Renal cortex interstitium (tissue), 11 donors: ENCODE results near the gene SSR1. TPM values are rescaled to one million over a fixed set of nuclear protein-coding genes. Genes with fewer than 3 reads are reported as not detected.
"Not testable (repeated sequence)": the region's sequence is repeated elsewhere in the genome, so short reads cannot be mapped to it uniquely, and the experiment has no call there.

Experiments used
- DNase-seq, 11 donors: peaks; one replicate each; pipeline ENCODE4 v3.0.0-alpha.2; 2013; ENCODE audit warnings: low read depth in 9 of 11, low spot score in 4 of 11; ENCODE audit errors: extremely low read depth in 1 of 11
- polyA plus RNA-seq, 3 donors: library from polyadenylated mRNA; unstranded; fragments of 120-200 nt; gene quantifications; one replicate each; pipeline ENCODE4 v1.2.1, GENCODE V29; 2013; ENCODE audit not compliant: insufficient read length in 3 of 3

SSR1 gene
- polyA plus RNA-seq, 3 donors: 124 to 133 (median 128) TPM

DNA sequence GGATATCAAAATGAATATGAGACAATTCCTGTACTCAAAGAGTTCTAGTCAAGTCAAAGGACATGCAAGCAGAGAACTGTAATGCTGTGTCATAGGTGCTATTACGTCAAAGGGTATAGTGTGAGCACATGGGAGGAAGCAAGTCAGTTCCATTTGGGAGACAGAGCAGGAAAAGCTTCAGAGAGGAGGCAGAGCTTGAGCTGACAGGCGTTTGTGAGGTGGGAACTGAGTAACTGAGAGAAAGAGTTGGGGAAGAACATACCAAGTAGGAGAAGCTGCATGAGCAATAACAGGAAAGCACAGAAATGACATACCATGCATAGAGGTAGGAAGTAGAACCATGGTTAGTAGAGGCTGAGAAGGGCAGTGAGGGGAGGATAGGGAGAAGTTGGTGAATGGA is 15.2 kb upstream of the SSR1 start:
- no peak for DNase-seq

- no peak for DNase-seq
Measured at GRCh38 chr6:7325750-7326149, 12.8 kb upstream of the SSR1 start.

DNA sequence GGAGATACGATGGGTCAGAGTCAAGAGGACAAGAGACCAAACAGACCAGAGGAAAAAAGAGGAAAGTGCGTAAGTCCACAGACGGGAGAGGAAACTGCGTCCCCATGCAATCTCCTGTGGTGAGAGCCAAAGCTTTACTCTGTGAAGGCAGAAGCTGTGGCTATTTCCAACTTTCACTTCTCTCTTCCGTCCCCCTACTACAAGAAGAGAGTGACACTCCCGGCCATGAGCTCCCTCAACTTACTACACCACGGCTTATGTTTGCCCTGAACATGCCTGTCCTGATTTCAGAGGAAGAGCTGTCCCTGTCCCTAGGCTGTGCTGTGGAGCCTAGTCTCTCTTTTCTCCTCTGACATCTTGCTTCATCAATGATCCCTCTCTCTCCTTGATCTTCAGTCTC is 11.5 kb upstream of the SSR1 start:
- DNase-seq: no peak

DNA sequence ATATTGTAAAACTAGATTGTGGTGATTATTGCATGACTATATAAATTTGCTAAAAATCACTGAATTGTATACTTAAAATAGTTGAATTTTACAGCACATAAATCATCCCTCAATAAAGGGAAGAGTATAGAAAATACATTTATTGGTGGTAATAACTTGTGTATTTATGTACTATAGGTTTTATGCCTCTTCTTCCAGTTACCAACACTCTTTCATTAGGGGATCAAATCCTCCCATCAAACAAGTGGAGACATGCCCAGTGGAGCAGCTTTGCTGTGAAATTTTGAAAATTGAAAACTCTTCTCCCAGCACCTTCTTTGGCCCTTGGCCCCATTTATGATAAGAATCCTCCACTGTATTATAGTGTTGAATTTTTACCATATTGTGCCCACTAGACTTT is 10.1 kb upstream of the SSR1 start:
- DNase-seq: no peak

DNA sequence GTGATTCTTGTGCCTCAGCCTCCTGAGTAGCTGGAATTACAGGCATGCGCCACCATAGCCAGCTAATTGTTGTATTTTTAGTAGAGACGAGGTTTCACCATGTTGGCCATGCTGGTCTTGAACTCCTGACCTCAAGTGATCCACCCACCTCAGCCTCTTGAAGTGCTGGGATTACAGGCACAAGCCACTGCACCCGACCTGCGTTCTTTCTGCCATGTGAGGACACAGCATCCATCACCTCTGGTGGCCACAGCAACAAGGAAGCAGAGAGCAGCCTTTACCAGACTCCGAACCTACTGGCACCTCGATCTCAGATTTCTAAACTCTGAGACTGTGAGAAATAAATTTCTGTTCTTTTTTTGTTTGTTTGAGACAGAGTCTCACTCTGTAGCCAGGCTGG is 8.9 kb upstream of the SSR1 start:
- DNase-seq: not testable (repeated sequence)

- DNase-seq: not testable (repeated sequence)
Measured at GRCh38 chr6:7319406-7319805, 6.4 kb upstream of the SSR1 start.

GRCh38 chr6:7317538-7317937 is 4.5 kb upstream of the SSR1 start:
- DNase-seq: no peak

GRCh38 chr6:7316658-7317533 is 3.9 kb upstream of the SSR1 start:
- DNase-seq: no peak

DNA sequence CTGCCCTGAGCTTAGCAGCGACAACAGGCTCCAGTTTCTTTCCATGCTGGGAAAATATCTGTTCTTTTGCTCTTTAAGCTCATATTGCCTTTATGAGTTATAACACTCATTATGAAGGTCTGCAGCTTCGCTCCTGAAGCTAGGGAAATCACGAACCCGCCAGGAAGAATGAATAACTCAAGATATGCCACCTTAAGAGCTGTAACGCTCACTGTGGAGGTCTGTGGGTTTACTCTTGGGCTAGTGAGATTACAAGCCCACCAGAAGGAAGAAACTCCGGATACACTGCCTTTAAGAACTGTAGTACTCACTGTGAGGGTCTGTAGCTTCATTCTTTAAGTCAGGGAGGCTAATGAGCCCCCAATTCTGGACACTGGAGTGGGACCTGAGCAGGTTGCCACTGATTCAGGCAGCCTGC is 3.0 kb upstream of the SSR1 start:
- no peak for DNase-seq

- not testable (repeated sequence) for DNase-seq
Measured at GRCh38 chr6:7315087-7315947, 2.3 kb upstream of the SSR1 start.

GRCh38 chr6:7314414-7314813 is 1.4 kb upstream of the SSR1 start:
- no peak for DNase-seq

DNA sequence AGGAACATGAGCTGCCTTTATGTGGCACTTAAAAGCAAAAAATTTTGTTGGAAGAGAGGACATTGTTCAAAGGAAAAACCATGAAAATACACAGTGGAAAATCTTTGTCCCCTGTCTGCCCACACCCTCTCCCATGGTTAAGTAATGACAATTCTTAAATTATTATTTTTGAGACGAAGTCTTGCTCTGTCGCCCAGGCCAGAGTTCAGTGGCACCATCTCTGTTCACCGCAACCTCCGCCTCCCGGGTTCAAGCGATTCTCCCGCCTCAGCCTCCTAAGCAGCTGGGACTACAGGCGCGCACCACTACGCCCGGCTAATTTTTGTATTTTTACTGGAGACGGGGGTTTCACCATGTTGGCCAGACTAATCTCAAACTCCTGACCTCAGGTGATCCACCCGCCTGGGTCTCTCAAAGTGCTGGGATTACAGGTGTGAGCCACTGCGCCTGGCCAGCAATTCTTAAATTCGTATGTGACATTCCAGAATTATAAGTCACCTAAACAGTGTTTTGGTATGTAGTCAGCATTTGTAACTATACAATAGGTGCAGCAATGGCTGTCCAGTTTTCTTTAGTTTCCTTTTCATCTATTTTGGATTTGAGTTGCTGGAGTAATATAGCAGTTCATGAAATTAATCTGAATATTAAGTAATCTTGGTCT is 636 bp upstream of the SSR1 start:
- DNase-seq: no peak

DNA sequence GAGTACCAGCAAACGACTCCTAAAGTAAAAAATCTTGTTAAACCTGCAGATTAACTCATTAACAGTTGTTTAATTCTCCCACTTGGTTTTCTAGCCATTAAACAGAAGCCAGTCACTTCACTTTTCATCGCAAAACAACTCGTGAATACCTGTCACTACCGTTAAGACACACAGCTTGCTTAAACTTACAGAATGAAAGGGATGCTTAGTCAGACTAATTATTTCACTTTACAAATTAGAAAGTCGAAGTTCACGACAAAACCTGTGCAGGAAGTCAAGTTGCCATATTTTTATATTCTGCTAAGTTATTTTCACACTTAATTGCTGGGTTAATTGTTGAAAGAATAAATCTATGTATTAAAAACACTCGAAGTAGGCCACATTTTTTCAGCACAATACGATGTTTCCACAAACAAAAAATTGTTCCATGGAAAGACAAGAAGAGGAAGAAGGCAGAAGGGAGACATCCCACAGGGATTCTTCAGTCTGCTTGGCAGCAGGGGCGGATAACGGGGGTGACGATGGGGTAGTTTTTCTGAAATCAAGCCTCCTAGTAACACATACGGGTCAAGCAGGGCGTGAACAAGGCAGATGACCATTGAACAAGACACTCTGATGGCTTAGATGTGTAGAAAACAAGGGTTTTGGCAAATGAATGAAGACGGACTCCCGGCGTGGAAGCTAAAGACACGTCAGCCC is 933 bp downstream of the SSR1 start:
- peak in 2 of 11 donors; percentile 3 to 21 for DNase-seq

GRCh38 chr6:7311176-7311575 is 1.8 kb downstream of the SSR1 start:
- no peak for DNase-seq

DNA sequence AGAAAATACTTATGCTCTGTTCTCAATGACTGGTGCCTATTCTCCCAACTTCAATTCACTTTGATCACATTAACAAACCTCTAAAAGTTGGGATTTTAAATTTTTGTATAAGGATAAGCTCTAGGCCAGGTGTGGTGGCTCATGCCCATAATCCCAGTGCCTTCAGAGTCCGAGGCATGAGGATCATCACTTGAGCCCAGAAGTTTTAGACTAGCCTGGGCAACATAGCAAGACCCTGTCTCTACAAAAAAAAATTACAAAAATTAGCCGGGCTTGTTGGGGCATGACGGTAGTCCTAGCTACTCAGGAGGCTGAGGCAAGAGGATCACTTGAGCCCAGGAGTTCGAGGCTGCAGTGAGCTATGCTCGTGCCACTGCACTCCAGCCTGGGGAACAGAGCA is 3.9 kb downstream of the SSR1 start:
- no peak for DNase-seq

GRCh38 chr6:7307533-7307932 is 5.5 kb downstream of the SSR1 start:
- DNase-seq: no peak

DNA sequence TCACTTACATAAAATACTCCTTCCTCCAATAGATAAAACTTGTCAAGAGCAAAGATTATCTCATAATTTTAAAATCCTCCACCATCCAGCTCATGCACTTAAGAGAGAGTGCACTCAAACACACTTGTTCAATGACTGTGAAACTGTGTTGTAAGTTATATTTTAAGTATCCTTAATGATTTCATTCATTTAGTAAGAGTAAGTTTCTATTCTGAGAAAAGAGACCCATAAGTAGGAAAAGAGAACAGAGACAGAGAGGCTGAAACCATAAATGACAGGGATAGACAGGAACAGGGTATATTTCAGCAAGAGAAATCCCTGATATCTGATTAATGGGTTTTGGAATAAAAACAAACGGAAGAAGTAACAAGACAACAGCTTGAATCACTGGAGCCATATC is 8.2 kb downstream of the SSR1 start:
- DNase-seq: no peak

GRCh38 chr6:7301702-7302101 is 11.3 kb downstream of the SSR1 start:
- DNase-seq: no peak

DNA sequence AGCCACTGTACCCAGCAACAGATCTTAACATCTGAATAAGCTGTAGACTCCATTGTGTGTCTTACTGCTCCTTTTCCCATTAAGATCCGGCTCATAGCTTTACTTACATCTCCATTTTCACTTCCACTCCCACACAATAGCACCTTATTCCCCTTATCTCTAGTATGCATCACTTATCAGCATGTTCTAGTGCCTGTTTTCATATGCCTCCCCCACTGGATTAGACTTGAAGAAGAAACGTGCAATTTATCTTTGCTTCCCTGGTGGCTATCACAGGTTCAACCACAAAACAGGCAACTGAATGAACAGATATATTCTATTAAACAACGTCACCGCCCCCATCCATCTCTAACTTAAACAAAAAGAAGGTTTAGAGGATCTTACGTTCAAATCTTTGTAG is 12.1 kb downstream of the SSR1 start:
- DNase-seq: no peak
